ENCODE measurements around the gene ZNF57. TPM values are rescaled to one million over a fixed set of nuclear protein-coding genes. Genes with fewer than 3 reads are reported as not detected.

Gene ZNF57
- total and polyA plus RNA-seq, 5 experiments from 2014 or later = 1.7 to 3.6 (median 2.9) TPM

GRCh38 chr19:2964874-2965273 lies 64.1 kb downstream of the ZNF57 start:
- no peaks in the 10 kb centered on the region for H3K9me3 Mint-ChIP-seq
- no peaks in the 10 kb centered on the region for H3K36me3 Mint-ChIP-seq
- H3K4me1 Mint-ChIP-seq = peaks cover 4 to 24% (median 8%) of the 10 kb centered on the region in 4 donors
- H3K4me3 Mint-ChIP-seq = no peak overlapping the region
- POLR2A ChIA-PET = interaction anchor here (0.7 to 0.8 kb wide), 2 partner anchors 10 to 41 kb away, joined by 3 to 5 read pairs; no protein-coding TSS in a partner anchor
- DNase-seq (no peak), ATAC-seq (no peak)
- no peaks in the 10 kb centered on the region for H3K27me3 Mint-ChIP-seq
- H3K27ac Mint-ChIP-seq = no peak overlapping the region

DNA sequence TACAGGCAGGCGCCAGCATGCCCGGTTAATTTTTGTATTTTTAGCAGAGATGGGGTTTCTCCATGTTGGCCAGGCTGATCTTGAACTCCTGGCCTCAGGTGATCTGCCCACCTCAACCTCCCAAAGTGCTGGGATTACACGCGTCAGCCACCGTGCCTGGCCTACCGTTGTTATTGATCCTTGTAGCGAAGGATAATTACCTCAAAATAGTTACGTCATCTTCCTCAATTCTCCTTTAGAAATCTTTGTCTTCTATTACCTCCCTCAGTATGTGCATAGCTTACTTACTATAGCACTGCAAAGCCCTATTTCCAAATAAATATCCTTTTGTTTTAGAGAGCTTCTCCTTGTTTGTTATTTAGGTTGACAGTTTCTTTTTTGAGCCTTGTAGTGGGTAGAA lies 67.2 kb downstream of the ZNF57 start:
- ATAC-seq (no peak), DNase-seq (no peak)
- Mint-ChIP-seq H3K36me3 (no peaks in the 10 kb centered on the region), H3K4me3 (no peak overlapping the region), H3K9me3 (no peaks in the 10 kb centered on the region), H3K27ac (no peak overlapping the region), H3K4me1 (peaks cover 0 to 19% (median 4%) of the 10 kb centered on the region in 4 donors), H3K27me3 (no peaks in the 10 kb centered on the region)
- POLR2A ChIA-PET = interaction anchor here (0.6 to 1.3 kb wide), 3 partner anchors 19 to 94 kb away, joined by 3 to 4 read pairs (median 3); no protein-coding TSS in a partner anchor

Other genes with a start within 250 kb of the ZNF57 start
- 1 to 10 TPM; 8.5 TPM for gene GNG7, start 198.2 kb upstream of the ZNF57 start, total RNA-seq
- gene GNG7, start 198.2 kb upstream of the ZNF57 start, polyA plus RNA-seq = 1 to 10 TPM; 1.8 to 4.2 (median 2.5) TPM
- under 1 TPM; 0.75 to 0.77 TPM for gene DIRAS1, start 179.6 kb upstream of the ZNF57 start, total RNA-seq
- not detected for gene DIRAS1, start 179.6 kb upstream of the ZNF57 start, polyA plus RNA-seq
- 10 to 100 TPM; 23.2 to 23.4 TPM for gene SLC39A3, start 160.9 kb upstream of the ZNF57 start, total RNA-seq
- gene SLC39A3, start 160.9 kb upstream of the ZNF57 start, polyA plus RNA-seq = 10 to 100 TPM; 41.1 to 43.8 (median 41.6) TPM
- 10 to 100 TPM; 33.8 to 34.3 TPM for gene SGTA, start 117.7 kb upstream of the ZNF57 start, total RNA-seq
- 10 to 100 TPM; 23.4 to 37.0 (median 28.4) TPM for gene SGTA, start 117.7 kb upstream of the ZNF57 start, polyA plus RNA-seq
- gene THOP1, start 115.4 kb upstream of the ZNF57 start, total RNA-seq = 10 to 100 TPM; 33.0 to 40.6 TPM
- 10 to 100 TPM; 28.8 to 38.6 (median 37.8) TPM for gene THOP1, start 115.4 kb upstream of the ZNF57 start, polyA plus RNA-seq
- gene ZNF554, start 81.1 kb upstream of the ZNF57 start, total RNA-seq = 1 to 10 TPM; 7.6 to 7.8 TPM
- gene ZNF554, start 81.1 kb upstream of the ZNF57 start, polyA plus RNA-seq = 1 to 10 TPM; 3.6 to 8.3 (median 4.5) TPM
- gene ZNF555, start 59.5 kb upstream of the ZNF57 start, total RNA-seq = 1 to 10 TPM; 7.4 to 8.7 TPM
- 1 to 10 TPM; 1.0 to 3.4 (median 2.2) TPM for gene ZNF555, start 59.5 kb upstream of the ZNF57 start, polyA plus RNA-seq
- not detected for gene ZNF556, start 33.6 kb upstream of the ZNF57 start, total RNA-seq
- not detected for gene ZNF556, start 33.6 kb upstream of the ZNF57 start, polyA plus RNA-seq
- 1 to 10 TPM; 5.7 to 6.9 TPM for gene ZNF77, start 44.0 kb downstream of the ZNF57 start, total RNA-seq
- gene ZNF77, start 44.0 kb downstream of the ZNF57 start, polyA plus RNA-seq = 1 to 10 TPM; 1.3 to 2.1 (median 1.7) TPM
- gene TLE6, start 76.6 kb downstream of the ZNF57 start, total RNA-seq = under 1 TPM in 1 of 2 experiments, not detected in 1; 0.30 TPM
- under 1 TPM in 2 of 3 donors, not detected in 1; 0.52 to 0.82 TPM for gene TLE6, start 76.6 kb downstream of the ZNF57 start, polyA plus RNA-seq
- gene TLE2, start 128.4 kb downstream of the ZNF57 start, total RNA-seq = 10 to 100 TPM; 19.1 to 21.1 TPM
- gene TLE2, start 128.4 kb downstream of the ZNF57 start, polyA plus RNA-seq = 10 to 100 TPM in 2 of 3 donors, 1 to 10 TPM in 1; 7.0 to 12.4 (median 10.8) TPM
- 100 to 1,000 TPM; 981 to 983 TPM for gene TLE5, start 161.6 kb downstream of the ZNF57 start, total RNA-seq
- 100 to 1,000 TPM; 451 to 924 (median 555) TPM for gene TLE5, start 161.6 kb downstream of the ZNF57 start, polyA plus RNA-seq
- gene GNA11, start 193.4 kb downstream of the ZNF57 start, total RNA-seq = 1 to 10 TPM; 5.1 to 5.4 TPM
- gene GNA11, start 193.4 kb downstream of the ZNF57 start, polyA plus RNA-seq = under 1 TPM; 0.43 to 0.60 (median 0.47) TPM
- under 1 TPM; 0.36 to 0.39 TPM for gene GNA15, start 235.1 kb downstream of the ZNF57 start, total RNA-seq
- under 1 TPM in 1 of 3 donors, not detected in 2; 0.19 TPM for gene GNA15, start 235.1 kb downstream of the ZNF57 start, polyA plus RNA-seq

Data from naive thymus-derived CD8-positive, alpha-beta T cell (primary cell).